ENCODE data around the gene SETD5.

DNA sequence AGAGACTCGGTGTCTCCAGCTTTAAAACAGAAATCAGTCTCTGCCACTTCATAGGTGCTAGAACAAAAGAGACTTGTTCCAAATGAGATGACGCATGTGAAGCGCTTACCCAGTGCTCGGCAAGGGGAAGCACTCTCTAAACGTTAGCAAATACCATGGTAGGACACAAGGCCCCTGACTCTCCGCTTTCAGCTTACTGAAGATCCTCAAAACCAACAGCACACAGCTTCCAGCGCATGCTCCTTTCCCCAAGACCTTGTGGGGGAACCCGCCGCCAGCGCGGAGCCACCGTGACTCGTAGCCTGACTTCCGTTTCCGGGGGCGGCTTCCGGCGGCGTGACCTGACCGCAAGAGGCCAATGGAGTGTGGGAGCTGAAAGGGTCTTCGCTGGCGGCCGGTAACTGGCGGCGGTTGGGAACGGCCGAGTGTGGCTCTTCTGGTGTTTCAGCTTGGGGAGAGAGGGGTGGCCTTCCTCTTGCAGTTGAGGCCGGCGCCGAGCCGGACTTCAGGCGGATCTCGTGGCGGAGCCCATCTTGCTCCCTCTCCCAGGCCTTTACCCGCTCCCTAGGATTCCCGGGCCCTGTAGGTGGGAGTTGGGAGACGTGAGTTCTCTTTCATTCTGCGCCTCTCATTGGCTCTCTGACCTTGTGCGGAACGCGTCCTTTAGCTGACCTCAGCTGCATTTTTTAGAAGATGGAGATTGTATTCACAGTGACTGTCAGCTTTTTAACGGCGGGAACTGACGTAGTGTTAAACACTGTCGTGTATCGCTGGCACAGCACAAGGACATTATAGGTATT is 34.5 kb upstream of the SETD5 start, which contains the start of gene THUMPD3:
- TF ChIP-seq POLR2A (IDR thresholded peaks at IDR 0.05) (peak in 1 of 4 donors; percentile 9), EP300 (IDR thresholded peaks at IDR 0.05) (no peak), POLR2AphosphoS5 (IDR thresholded peaks at IDR 0.05) (peak; percentile 83 to 97 (median 88))
- TF ChIP-seq, protein P1, sequence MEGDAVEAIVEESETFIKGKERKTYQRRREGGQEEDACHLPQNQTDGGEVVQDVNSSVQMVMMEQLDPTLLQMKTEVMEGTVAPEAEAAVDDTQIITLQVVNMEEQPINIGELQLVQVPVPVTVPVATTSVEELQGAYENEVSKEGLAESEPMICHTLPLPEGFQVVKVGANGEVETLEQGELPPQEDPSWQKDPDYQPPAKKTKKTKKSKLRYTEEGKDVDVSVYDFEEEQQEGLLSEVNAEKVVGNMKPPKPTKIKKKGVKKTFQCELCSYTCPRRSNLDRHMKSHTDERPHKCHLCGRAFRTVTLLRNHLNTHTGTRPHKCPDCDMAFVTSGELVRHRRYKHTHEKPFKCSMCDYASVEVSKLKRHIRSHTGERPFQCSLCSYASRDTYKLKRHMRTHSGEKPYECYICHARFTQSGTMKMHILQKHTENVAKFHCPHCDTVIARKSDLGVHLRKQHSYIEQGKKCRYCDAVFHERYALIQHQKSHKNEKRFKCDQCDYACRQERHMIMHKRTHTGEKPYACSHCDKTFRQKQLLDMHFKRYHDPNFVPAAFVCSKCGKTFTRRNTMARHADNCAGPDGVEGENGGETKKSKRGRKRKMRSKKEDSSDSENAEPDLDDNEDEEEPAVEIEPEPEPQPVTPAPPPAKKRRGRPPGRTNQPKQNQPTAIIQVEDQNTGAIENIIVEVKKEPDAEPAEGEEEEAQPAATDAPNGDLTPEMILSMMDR (IDR thresholded peaks at IDR 0.05) = peak in 1 of 7 experiments; percentile 15

All from stomach (tissue), 4 donors.